Uterus (tissue), 4 donors: Measurements from ENCODE around the gene DOCK1. TPM values are rescaled to one million over a fixed set of nuclear protein-coding genes. Genes with fewer than 3 reads are reported as not detected.

Experiments used
- DNase-seq, 2 donors: peaks; one replicate each; pipeline ENCODE4 v3.0.0-alpha.2; 2019 to 2020
- H3K27ac ChIP-seq, 2 donors: fragments of 200-600 bp; sonication (generic); 1 replicate in 1 of 2; 2 replicates in 1 of 2; pipeline ENCODE4 v1.5.1; 2016 to 2018
- H3K27me3 ChIP-seq, 2 donors: fragments of 200-600 bp; sonication (generic); one replicate each; pipeline ENCODE4 v1.5.1; 2018 to 2019; ENCODE audit warnings: control low read depth in 1 of 2
- H3K36me3 ChIP-seq, 2 donors: fragments of 200-600 bp; sonication (generic); one replicate each; pipeline ENCODE4 v1.5.1; 2019; ENCODE audit warnings: control low read depth in 1 of 2
- H3K4me1 ChIP-seq, 2 donors: fragments of 200-600 bp; sonication (generic); one replicate each; pipeline ENCODE4 v1.5.1; 2018 to 2019; ENCODE audit warnings: control low read depth in 1 of 2
- H3K4me3 ChIP-seq, 2 donors: fragments of 200-600 bp; sonication (generic); 1 replicate in 1 of 2; 2 replicates in 1 of 2; pipeline ENCODE4 v1.5.1; 2018 to 2019; ENCODE audit warnings: mild to moderate bottlenecking in 1 of 2
- H3K9me3 ChIP-seq, 2 donors: fragments of 200-600 bp; sonication (generic); one replicate each; pipeline ENCODE4 v1.5.1; 2019; ENCODE audit warnings: control low read depth in 1 of 2
- CTCF ChIP-seq, 4 experiments: fragments of 200-600 bp in 2 of 4; fragments of 450-650 bp in 2 of 4; sonication (generic) in 2 of 4; IDR thresholded peaks; one replicate each; pipeline ENCODE4 v1.5.1; 2016 to 2019; ENCODE audit warnings: antibody characterized with exemption in 4 of 4, mild to moderate bottlenecking in 2 of 4, moderate library complexity in 1 of 4
- POLR2A ChIP-seq, 2 donors: fragments of 450-650 bp; IDR thresholded peaks; one replicate each; pipeline ENCODE4 v1.6.1; 2016; ENCODE audit warnings: antibody characterized with exemption in 2 of 2, mild to moderate bottlenecking in 1 of 2, moderate library complexity in 1 of 2
- intact Hi-C: fragments of 100-400 bp; cut with DNase I; formaldehyde crosslinking; loops from one replicate; pipeline ENCODE4 v1.15.1; 2023; ENCODE audit warnings: low total_unique reads
- total RNA-seq, 4 donors: library from RNA; depleted of rRNA in 3 of 4; stranded (reverse); fragments of >200 nt in 3 of 4; gene quantifications; one replicate each; pipeline versions ENCODE4 v1.1.0 to v1.2.4, GENCODE V29; 2014 to 2023
- donor health status: DM: yes; HTN: yes; CAD: no.

DOCK1 gene
- total RNA-seq, 4 donors from 2014 or later, result 15.6 to 130 (median 65.0) TPM

GRCh38 chr10:127458829-127459228, 553.6 kb downstream of the DOCK1 start:
- no peaks in the 10 kb centered on the region for H3K27me3 ChIP-seq

GRCh38 chr10:127459918-127460317, 554.7 kb downstream of the DOCK1 start:
- DNase-seq, result no peak
- Histone ChIP-seq H3K27me3 (no peaks in the 10 kb centered on the region), H3K27ac (no peak overlapping the region), H3K4me1 (no peaks in the 10 kb centered on the region), H3K4me3 (no peak overlapping the region), H3K9me3 (no peaks in the 10 kb centered on the region), H3K36me3 (no peaks in the 10 kb centered on the region)
- intact Hi-C loops, result no loop called here
- no peak for TF ChIP-seq CTCF (IDR thresholded peaks at IDR 0.05)
- no peak for TF ChIP-seq POLR2A (IDR thresholded peaks at IDR 0.05)

More at GRCh38 chr10:127458829-127459228, 553.6 kb downstream of the DOCK1 start:
- intact Hi-C loops, result no loop called here
- no peak for DNase-seq
- Histone ChIP-seq H3K9me3 (no peaks in the 10 kb centered on the region), H3K27ac (no peak overlapping the region), H3K4me1 (no peaks in the 10 kb centered on the region), H3K36me3 (no peaks in the 10 kb centered on the region), H3K4me3 (no peak overlapping the region)
- TF ChIP-seq POLR2A (IDR thresholded peaks at IDR 0.05), result no peak
- no peak for TF ChIP-seq CTCF (IDR thresholded peaks at IDR 0.05)

- no peaks in the 10 kb centered on the region for H3K27me3 ChIP-seq
- no peaks in the 10 kb centered on the region for H3K36me3 ChIP-seq
- no peak for DNase-seq
- H3K9me3 ChIP-seq, result no peaks in the 10 kb centered on the region
- TF ChIP-seq POLR2A (IDR thresholded peaks at IDR 0.05) (no peak), CTCF (IDR thresholded peaks at IDR 0.05) (no peak)
- H3K27ac ChIP-seq, result no peak overlapping the region
- no peaks in the 10 kb centered on the region for H3K4me1 ChIP-seq
- no peak overlapping the region for H3K4me3 ChIP-seq
- intact Hi-C loops, result no loop called here
Observed at GRCh38 chr10:127462643-127463295, 557.5 kb downstream of the DOCK1 start.

- TF ChIP-seq CTCF (IDR thresholded peaks at IDR 0.05) (no peak), POLR2A (IDR thresholded peaks at IDR 0.05) (no peak)
- intact Hi-C loops, result no loop called here
- Histone ChIP-seq H3K36me3 (no peaks in the 10 kb centered on the region), H3K27ac (no peak overlapping the region), H3K4me1 (no peaks in the 10 kb centered on the region), H3K4me3 (no peak overlapping the region), H3K9me3 (no peaks in the 10 kb centered on the region), H3K27me3 (no peaks in the 10 kb centered on the region)
- DNase-seq, result no peak
Observed at GRCh38 chr10:127463548-127463947, 558.3 kb downstream of the DOCK1 start.

- Histone ChIP-seq H3K27me3 (no peaks in the 10 kb centered on the region), H3K9me3 (no peaks in the 10 kb centered on the region), H3K4me3 (no peak overlapping the region), H3K27ac (no peak overlapping the region), H3K4me1 (no peaks in the 10 kb centered on the region), H3K36me3 (no peaks in the 10 kb centered on the region)
- DNase-seq, result no peak
- TF ChIP-seq POLR2A (IDR thresholded peaks at IDR 0.05) (no peak), CTCF (IDR thresholded peaks at IDR 0.05) (no peak)
- intact Hi-C loops, result no loop called here
Observed at GRCh38 chr10:127464561-127464960, 559.3 kb downstream of the DOCK1 start.
